IMR-90 (cell line): Measurements from ENCODE around the gene SLC4A2. TPM values are rescaled to one million over a fixed set of nuclear protein-coding genes. Genes with fewer than 3 reads are reported as not detected.

Source experiments
- ATAC-seq: fragments of 200-7000 bp; cut with Tn5 transposase; 2 replicates; pipeline ENCODE4 v1.9.1; 2020; ENCODE audit warnings: low read depth, mild to moderate bottlenecking, moderate library complexity
- BruUV-seq: library from RNA; stranded (reverse); fragments of 400-500 nt; replicated peaks from 2 replicates; lab custom pipeline; 2021; lab: Mats Ljungman, UMichigan
- CTCF ChIA-PET: fragments of 300-600 bp; formaldehyde crosslinking; extraction: SDS; loops from one replicate; lab custom pipeline; 2021; ENCODE audit warnings: antibody characterized with exemption; lab: Yijun Ruan, JAX
- POLR2A ChIA-PET: fragments of 300-600 bp; sonication (Branson Sonifier 250); formaldehyde crosslinking; loops from one replicate; lab custom pipeline; 2022; ENCODE audit warnings: antibody characterized with exemption; ENCODE audit not compliant: unreplicated experiment; lab: Charles Lee
- DNase-seq: peaks from one replicate; pipeline ENCODE4 v3.0.0; 2013
- H2AFZ ChIP-seq: replicated peaks from 2 replicates; pipeline ENCODE3; 2013; ENCODE audit warnings: low read length, mild to moderate bottlenecking; ENCODE audit not compliant: poor library complexity
- H2AK5ac ChIP-seq: 2 replicates; pipeline ENCODE4 v1.6.1; 2013; ENCODE audit warnings: low read depth, low read length, inconsistent platforms
- H2AK9ac ChIP-seq: replicated peaks from 2 replicates; pipeline ENCODE3; 2013; ENCODE audit warnings: mild to moderate bottlenecking, low read depth, low read length, moderate library complexity; ENCODE audit not compliant: poor library complexity
- H2BK120ac ChIP-seq: 2 replicates; pipeline ENCODE4 v1.6.1; 2013; ENCODE audit warnings: low read depth, low read length, inconsistent platforms
- H2BK15ac ChIP-seq: 3 replicates; pipeline ENCODE4 v1.6.1; 2013; ENCODE audit warnings: low read depth, low read length, inconsistent platforms
- H2BK20ac ChIP-seq: 2 replicates; pipeline ENCODE4 v1.6.1; 2013; ENCODE audit warnings: low read depth, mild to moderate bottlenecking, inconsistent platforms, low read length, moderate library complexity
- H2BK5ac ChIP-seq: 2 replicates; pipeline ENCODE4 v1.6.1; 2013; ENCODE audit warnings: mild to moderate bottlenecking, low read depth, low read length, inconsistent platforms; ENCODE audit not compliant: poor library complexity, severe bottlenecking
- H3K14ac ChIP-seq: replicated peaks from 2 replicates; pipeline ENCODE4 v1.6.1; 2013; ENCODE audit warnings: low read depth, low read length, inconsistent platforms
- H3K18ac ChIP-seq: 2 replicates; pipeline ENCODE4 v1.6.1; 2013; ENCODE audit warnings: low read depth, low read length, control low read depth
- H3K23ac ChIP-seq: 2 replicates; pipeline ENCODE4 v1.6.1; 2013; ENCODE audit warnings: low read depth, low read length, inconsistent platforms
- H3K27ac ChIP-seq: 2 replicates; pipeline ENCODE4 v1.5.1; 2013; ENCODE audit warnings: mild to moderate bottlenecking, control low read depth, low read length; ENCODE audit not compliant: insufficient read depth
- H3K27me3 ChIP-seq: 2 replicates; pipeline ENCODE4 v1.6.1; 2013; ENCODE audit warnings: low read length; ENCODE audit not compliant: control insufficient read depth, insufficient read depth
- H3K36me3 ChIP-seq: 2 replicates; pipeline ENCODE4 v1.6.1; 2013; ENCODE audit warnings: low read length, mixed read lengths; ENCODE audit not compliant: control insufficient read depth, insufficient read depth
- H3K4ac ChIP-seq: 2 replicates; pipeline ENCODE4 v1.6.1; 2013; ENCODE audit warnings: low read depth, low read length, inconsistent platforms
- H3K4me1 ChIP-seq: 2 replicates; pipeline ENCODE4 v1.6.1; 2013; ENCODE audit warnings: low read length, mixed read lengths; ENCODE audit not compliant: control insufficient read depth, insufficient read depth
- H3K4me2 ChIP-seq: 2 replicates; pipeline ENCODE4 v1.6.1; 2013; ENCODE audit warnings: low read depth, mild to moderate bottlenecking, control low read depth, low read length, moderate library complexity
- H3K4me3 ChIP-seq: 2 replicates; pipeline ENCODE4 v1.5.1; 2013; ENCODE audit warnings: low read depth, mild to moderate bottlenecking, control low read depth, low read length, moderate library complexity; ENCODE audit not compliant: insufficient read depth
- H3K56ac ChIP-seq: 2 replicates; pipeline ENCODE4 v1.6.1; 2013; ENCODE audit warnings: low read length, inconsistent platforms; ENCODE audit not compliant: insufficient read depth; ENCODE audit errors: extremely low read depth
- H3K79me1 ChIP-seq, 2 experiments: 2 replicates each; pipeline ENCODE4 v1.6.1; 2013; ENCODE audit warnings: low read length in 2 of 2, inconsistent platforms in 1 of 2, low read depth in 1 of 2
- H3K9ac ChIP-seq: 2 replicates; pipeline ENCODE4 v1.6.1; 2013; ENCODE audit warnings: low read depth, low read length, control low read depth
- H3K9me1 ChIP-seq: 2 replicates; pipeline ENCODE4 v1.6.1; 2013; ENCODE audit warnings: low read length, inconsistent platforms; ENCODE audit not compliant: insufficient read depth
- H3K9me3 ChIP-seq: 2 replicates; pipeline ENCODE4 v1.6.1; 2013; ENCODE audit warnings: low read length; ENCODE audit not compliant: control insufficient read depth, insufficient read depth
- H4K20me1 ChIP-seq: 2 replicates; pipeline ENCODE4 v1.6.1; 2013; ENCODE audit warnings: low read length, inconsistent platforms; ENCODE audit not compliant: insufficient read depth
- H4K5ac ChIP-seq: 2 replicates; pipeline ENCODE4 v1.6.1; 2013; ENCODE audit warnings: mild to moderate bottlenecking, low read depth, low read length, control low read depth
- H4K8ac ChIP-seq, 2 experiments: 2 replicates each; pipeline ENCODE4 v1.6.1; 2013; ENCODE audit warnings: low read depth in 2 of 2, low read length in 2 of 2, control low read depth in 1 of 2, inconsistent platforms in 1 of 2
- H4K91ac ChIP-seq: 2 replicates; pipeline ENCODE4 v1.6.1; 2013; ENCODE audit warnings: low read depth, low read length, inconsistent platforms; ENCODE audit not compliant: insufficient read depth
- BHLHE40 ChIP-seq: fragments of 150-350 bp; IDR thresholded peaks from 2 replicates; pipeline ENCODE4 v1.6.1; 2016; ENCODE audit warnings: mild to moderate bottlenecking, low read depth, low read length
- CEBPB ChIP-seq: IDR thresholded peaks from 2 replicates; pipeline ENCODE4 v1.6.1; 2012; ENCODE audit warnings: low read depth, low read length, improper control_type of control experiment
- CHD1 ChIP-seq: IDR thresholded peaks from 2 replicates; pipeline ENCODE4 v1.6.1; 2012; ENCODE audit warnings: low read depth, low read length, improper control_type of control experiment
- FOS ChIP-seq: fragments of 150-350 bp; IDR thresholded peaks from 2 replicates; pipeline ENCODE4 v1.6.1; 2016; ENCODE audit warnings: low read depth, low read length
- MAFK ChIP-seq: IDR thresholded peaks from 2 replicates; pipeline ENCODE4 v1.6.1; 2012; ENCODE audit warnings: low read depth, low read length, improper control_type of control experiment
- MAZ ChIP-seq: IDR thresholded peaks from 2 replicates; pipeline ENCODE4 v1.6.1; 2012; ENCODE audit warnings: low read depth, mild to moderate bottlenecking, low read length, improper control_type of control experiment, moderate library complexity, borderline replicate concordance
- MXI1 ChIP-seq: IDR thresholded peaks from 2 replicates; pipeline ENCODE4 v1.6.1; 2012; ENCODE audit warnings: low read depth, mild to moderate bottlenecking, low read length, moderate library complexity, borderline replicate concordance
- NFE2L2 ChIP-seq: fragments of 150-350 bp; IDR thresholded peaks from 2 replicates; pipeline ENCODE4 v1.6.1; 2016; ENCODE audit warnings: low read depth, mild to moderate bottlenecking, low read length
- RAD21 ChIP-seq: IDR thresholded peaks from 2 replicates; pipeline ENCODE4 v1.6.1; 2012; ENCODE audit warnings: low read length, improper control_type of control experiment
- RFX5 ChIP-seq: IDR thresholded peaks from 2 replicates; pipeline ENCODE4 v1.8.0; 2012; ENCODE audit warnings: low read depth, mild to moderate bottlenecking, low read length, moderate library complexity
- SMC3 ChIP-seq: fragments of 150-350 bp; IDR thresholded peaks from 2 replicates; pipeline ENCODE4 v1.6.1; 2016; ENCODE audit warnings: low read depth, mild to moderate bottlenecking, antibody characterized with exemption, low read length, moderate library complexity
- WGBS, 2 experiments: methylation state at CpG; one replicate each; pipeline versions ENCODE4 v1.1.5 to v1.1.7; 2013; ENCODE audit warnings: missing lambda C conversion rate in 2 of 2; ENCODE audit not compliant: insufficient read length in 1 of 2; ENCODE audit errors: extremely low coverage in 2 of 2; 5-methylcytosine and 5-hydroxymethylcytosine counted together
- dilution Hi-C: fragments of 300-500 bp; cut with HindIII; formaldehyde crosslinking; loops from one replicate; pipeline ENCODE4 v1.14.3; 2018; ENCODE audit warnings: low sequenced_read_pairs; ENCODE audit not compliant: unreplicated experiment
- in situ Hi-C: fragments of 300-500 bp; cut with MboI; formaldehyde crosslinking; loops from 3 replicates; pipeline ENCODE4 v1.14.3; 2019; ENCODE audit warnings: low sequenced_read_pairs, inconsistent platforms, mixed read lengths
- intact Hi-C: fragments of 100-400 bp; cut with micrococcal nuclease; formaldehyde crosslinking; loops from 2 replicates; pipeline ENCODE4 v1.10.0; 2022
- polyA plus RNA-seq, 3 experiments: library from polyadenylated mRNA; depleted of rRNA; stranded (reverse); fragments of >200 nt; gene quantifications; 2 replicates each; pipeline ENCODE4 v1.2.3, GENCODE V29; 2012; ENCODE audit warnings: low replicate concordance in 1 of 3
- total RNA-seq: library from RNA; depleted of rRNA; stranded (reverse); fragments of >200 nt; gene quantifications from 2 replicates; pipeline ENCODE4 v1.2.3, GENCODE V29; 2012
- TF ChIP-seq, protein P1 (sequence below): fragments of 150-350 bp; IDR thresholded peaks from 2 replicates; pipeline ENCODE4 v1.6.1; 2016; ENCODE audit warnings: low read depth, mild to moderate bottlenecking, low read length, moderate library complexity, borderline replicate concordance
- TF ChIP-seq, protein P2 (sequence below): conservative IDR thresholded peaks from 2 replicates; pipeline ENCODE4 v1.5.1; 2012; ENCODE audit warnings: mild to moderate bottlenecking, low read depth, low read length, improper control_type of control experiment
- TF ChIP-seq, protein P3 (sequence below): fragments of 150-350 bp; IDR thresholded peaks from 2 replicates; pipeline ENCODE4 v1.6.1; 2017; ENCODE audit warnings: mild to moderate bottlenecking, antibody characterized with exemption, low read length, low read depth

The SLC4A2 gene
- total and polyA plus RNA-seq, 2 of the 4 experiments (the other 2 are of a cell fraction), result 29.6 to 91.0 TPM

DNA sequence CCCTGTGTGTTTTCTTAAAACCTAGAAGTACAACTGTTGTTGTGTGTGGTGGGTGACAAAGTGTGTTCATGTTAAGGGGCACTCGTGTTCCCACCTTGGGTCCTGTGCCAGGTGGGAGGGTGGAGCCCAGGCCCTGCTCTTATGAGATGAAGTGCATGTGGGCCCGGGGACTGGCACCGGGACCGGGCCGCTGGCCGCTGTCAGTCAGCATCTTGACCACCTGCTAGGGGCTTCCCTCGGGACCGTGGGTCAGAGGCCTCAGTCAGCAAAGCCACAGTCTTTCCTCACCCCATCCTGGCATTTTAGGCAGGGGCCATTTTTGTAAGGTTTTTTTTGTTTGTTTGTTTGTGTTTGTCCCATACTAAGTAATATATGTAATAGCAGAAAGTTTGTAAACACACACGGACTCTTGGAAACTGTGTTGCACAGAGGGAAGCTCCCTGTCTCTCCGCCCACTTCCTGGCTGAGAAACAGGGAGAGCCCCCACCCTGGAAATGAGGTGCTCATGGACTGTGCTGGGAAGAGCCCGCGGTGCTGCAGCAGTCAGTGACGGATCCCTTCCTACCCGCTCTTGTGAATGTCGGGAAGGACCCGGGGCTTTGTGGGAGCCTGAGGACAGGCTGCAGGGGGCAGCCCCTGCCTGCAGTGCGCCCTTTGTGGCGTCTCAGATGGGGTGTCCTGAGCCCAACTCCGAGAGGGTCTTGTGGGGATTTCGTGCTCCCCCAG is 40.3 kb downstream of the SLC4A2 start:
- Histone ChIP-seq H3K36me3 (0 out of 2 replicates have a peak, but pooled peaks cover 1% of the 10 kb centered on the region), H3K9ac (no peak overlapping the region), H3K18ac (no peak overlapping the region), H3K23ac (no peak overlapping the region), H3K56ac (no peak overlapping the region), H2AK9ac (no peak overlapping the region), H3K4me3 (no peak overlapping the region), H2BK5ac (no peak overlapping the region), H2BK20ac (no peak overlapping the region), H2AK5ac (no peak overlapping the region), H2BK120ac (no peak overlapping the region), H2BK15ac (no peak overlapping the region), H3K4me2 (no peak overlapping the region), H2AFZ (no peak overlapping the region), H3K4me1 (peaks cover 10% of the 10 kb centered on the region), H3K9me1 (peaks cover 13% of the 10 kb centered on the region; the same call in 1 of the 2 replicates), H4K5ac (no peak overlapping the region), H3K4ac (no peak overlapping the region), H3K27ac (no peak overlapping the region), H3K79me1 (peaks cover 19 to 89% of the 10 kb centered on the region in 2 experiments), H3K14ac (no peak overlapping the region), H4K20me1 (peaks cover 92% of the 10 kb centered on the region), H3K9me3 (no peaks in the 10 kb centered on the region), H3K27me3 (no peaks in the 10 kb centered on the region), H4K91ac (no peak overlapping the region), H4K8ac (no peak overlapping the region)
- TF ChIP-seq NFE2L2, result no peak
- TF ChIP-seq MXI1, result no peak
- TF ChIP-seq CEBPB, result no peak
- TF ChIP-seq RAD21, result no peak
- TF ChIP-seq SMC3, result no peak
- TF ChIP-seq MAFK, result no peak
- TF ChIP-seq, protein P1, sequence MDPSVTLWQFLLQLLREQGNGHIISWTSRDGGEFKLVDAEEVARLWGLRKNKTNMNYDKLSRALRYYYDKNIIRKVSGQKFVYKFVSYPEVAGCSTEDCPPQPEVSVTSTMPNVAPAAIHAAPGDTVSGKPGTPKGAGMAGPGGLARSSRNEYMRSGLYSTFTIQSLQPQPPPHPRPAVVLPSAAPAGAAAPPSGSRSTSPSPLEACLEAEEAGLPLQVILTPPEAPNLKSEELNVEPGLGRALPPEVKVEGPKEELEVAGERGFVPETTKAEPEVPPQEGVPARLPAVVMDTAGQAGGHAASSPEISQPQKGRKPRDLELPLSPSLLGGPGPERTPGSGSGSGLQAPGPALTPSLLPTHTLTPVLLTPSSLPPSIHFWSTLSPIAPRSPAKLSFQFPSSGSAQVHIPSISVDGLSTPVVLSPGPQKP, result no peak
- TF ChIP-seq, protein P2, sequence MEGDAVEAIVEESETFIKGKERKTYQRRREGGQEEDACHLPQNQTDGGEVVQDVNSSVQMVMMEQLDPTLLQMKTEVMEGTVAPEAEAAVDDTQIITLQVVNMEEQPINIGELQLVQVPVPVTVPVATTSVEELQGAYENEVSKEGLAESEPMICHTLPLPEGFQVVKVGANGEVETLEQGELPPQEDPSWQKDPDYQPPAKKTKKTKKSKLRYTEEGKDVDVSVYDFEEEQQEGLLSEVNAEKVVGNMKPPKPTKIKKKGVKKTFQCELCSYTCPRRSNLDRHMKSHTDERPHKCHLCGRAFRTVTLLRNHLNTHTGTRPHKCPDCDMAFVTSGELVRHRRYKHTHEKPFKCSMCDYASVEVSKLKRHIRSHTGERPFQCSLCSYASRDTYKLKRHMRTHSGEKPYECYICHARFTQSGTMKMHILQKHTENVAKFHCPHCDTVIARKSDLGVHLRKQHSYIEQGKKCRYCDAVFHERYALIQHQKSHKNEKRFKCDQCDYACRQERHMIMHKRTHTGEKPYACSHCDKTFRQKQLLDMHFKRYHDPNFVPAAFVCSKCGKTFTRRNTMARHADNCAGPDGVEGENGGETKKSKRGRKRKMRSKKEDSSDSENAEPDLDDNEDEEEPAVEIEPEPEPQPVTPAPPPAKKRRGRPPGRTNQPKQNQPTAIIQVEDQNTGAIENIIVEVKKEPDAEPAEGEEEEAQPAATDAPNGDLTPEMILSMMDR, result no peak
- TF ChIP-seq BHLHE40, result no peak
- TF ChIP-seq CHD1, result no peak
- no peak for TF ChIP-seq RFX5
- TF ChIP-seq MAZ, result no peak
- TF ChIP-seq, protein P3, sequence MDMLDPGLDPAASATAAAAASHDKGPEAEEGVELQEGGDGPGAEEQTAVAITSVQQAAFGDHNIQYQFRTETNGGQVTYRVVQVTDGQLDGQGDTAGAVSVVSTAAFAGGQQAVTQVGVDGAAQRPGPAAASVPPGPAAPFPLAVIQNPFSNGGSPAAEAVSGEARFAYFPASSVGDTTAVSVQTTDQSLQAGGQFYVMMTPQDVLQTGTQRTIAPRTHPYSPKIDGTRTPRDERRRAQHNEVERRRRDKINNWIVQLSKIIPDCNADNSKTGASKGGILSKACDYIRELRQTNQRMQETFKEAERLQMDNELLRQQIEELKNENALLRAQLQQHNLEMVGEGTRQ, result no peak
- no peak for TF ChIP-seq FOS
- DNase-seq (no peak), ATAC-seq (no peak)
- BruUV-seq, result no TSS peak
- ChIA-PET CTCF (interaction anchor here (1.2 kb wide), 1 partner anchor 9 kb away, joined by 3 read pairs; no protein-coding TSS in a partner anchor), POLR2A (no interaction called here)
- dilution Hi-C loops (no loop called here), intact Hi-C loops (no loop called here), in situ Hi-C loops (loop anchor here (10.0 to 25.0 kb wide), 2 partner anchors 195 to 312 kb away; no protein-coding TSS in a partner anchor)
- WGBS, 2 experiments, result 73% methylated on average over 4 of the region's 20 CpGs; no CpG with 5 or more reads in 1 of the 2 experiments
